Natural killer cell treated with Interleukin-12 subunit alpha and Interleukin-12 subunit beta and Interleukin-15 and Interleukin-18, amount 100 ng/mL, for 72 hours (primary cell): ENCODE measurements around the gene CREBBP. TPM values are rescaled to one million over a fixed set of nuclear protein-coding genes. Genes with fewer than 3 reads are reported as not detected.
"Not testable (repeated sequence)": the region's sequence is repeated elsewhere in the genome, so short reads cannot be mapped to it uniquely, and the experiment has no call there.

Experiments
- ATAC-seq, 2 donors: fragments of 150-1000 bp; cut with Tn5 transposase in 1 of 2; sonication (Bioruptor Pico), chemical (Tn5 transposase) in 1 of 2; 2 replicates each; pipeline ENCODE4 v1.10.0; 2021
- DNase-seq: peaks from one replicate; pipeline ENCODE4 v3.0.0; 2022; ENCODE audit warnings: low spot score
- H3K27ac Mint-ChIP-seq, 2 donors: 1 replicate in 1 of 2; 2 replicates in 1 of 2; pipeline ENCODE4 v1.8.0; 2022; ENCODE audit warnings: mixed read lengths in 2 of 2, mild to moderate bottlenecking in 1 of 2, moderate library complexity in 1 of 2
- H3K27me3 Mint-ChIP-seq, 2 donors: 1 replicate in 1 of 2; 2 replicates in 1 of 2; pipeline ENCODE4 v1.8.0; 2022; ENCODE audit warnings: mixed read lengths in 2 of 2
- H3K36me3 Mint-ChIP-seq: one replicate; pipeline ENCODE4 v1.8.0; 2022; ENCODE audit warnings: mixed read lengths
- H3K4me1 Mint-ChIP-seq, 2 donors: 1 replicate in 1 of 2; 2 replicates in 1 of 2; pipeline ENCODE4 v1.8.0; 2022; ENCODE audit warnings: low read depth in 2 of 2, mixed read lengths in 2 of 2, mild to moderate bottlenecking in 1 of 2
- H3K4me3 Mint-ChIP-seq: one replicate; pipeline ENCODE4 v1.8.0; 2022; ENCODE audit warnings: mixed read lengths
- H3K9me3 Mint-ChIP-seq: 2 replicates; pipeline ENCODE4 v1.8.0; 2022; ENCODE audit warnings: mixed read lengths
- total RNA-seq, 2 donors: library from RNA; stranded (reverse); gene quantifications; one replicate each; pipeline ENCODE4 v1.2.3, GENCODE V29; 2022

Gene CREBBP
- total RNA-seq, 2 donors from 2014 or later: 76.2 to 90.3 TPM

DNA sequence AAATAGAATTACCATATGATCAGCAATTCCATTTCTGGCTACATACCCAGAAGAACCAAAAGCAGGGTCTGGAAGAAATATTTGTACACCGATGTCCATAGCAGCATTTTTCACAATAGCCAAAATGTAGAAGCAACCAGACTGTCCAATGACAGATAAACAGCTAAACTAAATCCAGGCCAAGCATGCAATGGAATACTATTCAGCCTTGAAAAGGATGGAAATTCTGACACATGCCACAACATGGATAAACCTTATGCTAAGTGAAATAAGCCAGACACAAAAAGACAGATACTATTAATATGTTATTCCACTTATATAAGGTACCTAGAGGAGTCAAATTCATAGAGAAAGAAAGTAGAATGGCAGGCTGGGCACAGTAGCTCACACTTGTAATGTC is 25.9 kb upstream of the CREBBP start:
- ATAC-seq: no peak
- Mint-ChIP-seq H3K27me3 (peaks cover 0 to 4% of the 10 kb centered on the region in 2 donors), H3K27ac (no peak overlapping the region), H3K4me3 (no peak overlapping the region), H3K9me3 (no peaks in the 10 kb centered on the region), H3K36me3 (no peaks in the 10 kb centered on the region), H3K4me1 (no peaks in the 10 kb centered on the region)
- DNase-seq: no peak

DNA sequence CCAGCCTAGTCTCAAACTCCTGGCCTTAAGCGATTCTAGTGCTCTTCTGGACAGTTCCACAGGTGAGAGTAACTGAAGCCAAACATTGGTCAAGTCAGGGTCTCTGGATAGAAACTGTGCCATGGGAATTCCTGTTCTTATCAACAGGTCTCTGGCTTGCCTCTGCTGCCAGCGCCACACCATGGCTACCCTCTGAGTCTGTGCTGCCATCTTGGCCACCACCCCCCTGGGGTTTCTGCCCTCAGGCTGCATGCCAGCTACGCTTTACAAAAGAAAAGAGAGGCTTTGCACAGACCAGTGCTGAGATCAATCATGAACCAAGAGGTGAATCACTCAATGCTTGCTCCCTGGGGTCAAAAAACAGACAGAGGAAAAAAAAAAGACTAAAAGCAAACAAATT is 24.4 kb upstream of the CREBBP start:
- DNase-seq (no peak), ATAC-seq (no peak)
- peaks cover 0 to 5% of the 10 kb centered on the region in 2 donors for H3K4me1 Mint-ChIP-seq
- H3K27me3 Mint-ChIP-seq: peaks cover 7 to 9% of the 10 kb centered on the region in 2 donors
- no peak overlapping the region for H3K27ac Mint-ChIP-seq
- no peaks in the 10 kb centered on the region for H3K36me3 Mint-ChIP-seq
- no peaks in the 10 kb centered on the region for H3K9me3 Mint-ChIP-seq
- H3K4me3 Mint-ChIP-seq: no peak overlapping the region

DNA sequence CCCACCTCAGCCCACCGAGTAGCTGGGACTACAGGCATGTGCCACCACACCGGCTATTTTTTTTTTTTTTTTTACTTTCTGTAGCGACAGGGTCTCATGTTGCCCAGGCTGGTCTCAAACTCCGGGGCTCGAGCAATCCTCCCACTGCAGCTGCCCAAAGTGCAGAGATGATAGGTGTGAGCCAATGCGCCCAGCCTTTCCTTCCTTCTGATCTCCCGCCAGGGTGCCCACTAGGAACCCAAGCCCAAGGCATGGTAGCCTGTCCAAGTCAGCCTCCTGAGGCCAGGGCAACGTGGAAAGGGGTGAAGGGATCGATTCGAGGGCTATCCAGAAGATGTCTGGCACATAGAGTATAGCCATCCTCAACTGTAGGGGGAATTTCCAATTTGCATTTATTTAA is 9.6 kb upstream of the CREBBP start:
- Mint-ChIP-seq H3K4me1 (no peaks in the 10 kb centered on the region), H3K27ac (no peak overlapping the region), H3K36me3 (no peaks in the 10 kb centered on the region), H3K27me3 (peaks cover 25 to 34% of the 10 kb centered on the region in 2 donors), H3K9me3 (no peaks in the 10 kb centered on the region), H3K4me3 (no peak overlapping the region)
- ATAC-seq (no peak), DNase-seq (no peak)

DNA sequence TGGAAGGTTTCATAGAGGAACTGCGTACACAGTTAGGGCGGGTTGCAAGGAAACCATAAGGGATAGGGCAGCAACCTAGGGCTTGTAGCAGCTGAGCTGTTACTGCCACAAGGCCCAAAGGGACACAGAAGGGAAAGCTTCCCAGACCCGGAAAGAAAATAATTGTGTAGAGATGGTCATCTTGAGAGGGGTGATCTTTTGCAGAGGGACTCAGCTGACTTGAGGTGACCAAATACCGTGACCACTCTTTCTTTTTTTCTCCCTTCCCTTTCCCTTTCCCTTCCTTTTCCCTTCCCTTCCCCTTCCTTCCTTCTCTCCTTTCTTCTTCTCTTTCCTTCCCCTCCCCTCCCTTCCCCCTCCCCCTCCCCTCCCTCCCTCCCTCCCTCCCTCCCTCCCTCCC is 8.5 kb upstream of the CREBBP start:
- no peaks in the 10 kb centered on the region for H3K36me3 Mint-ChIP-seq
- no peak overlapping the region for H3K27ac Mint-ChIP-seq
- ATAC-seq (no peak), DNase-seq (no peak)
- no peak overlapping the region for H3K4me3 Mint-ChIP-seq
- no peaks in the 10 kb centered on the region for H3K4me1 Mint-ChIP-seq
- H3K9me3 Mint-ChIP-seq: no peaks in the 10 kb centered on the region
- H3K27me3 Mint-ChIP-seq: peaks cover 24 to 34% of the 10 kb centered on the region in 2 donors

DNA sequence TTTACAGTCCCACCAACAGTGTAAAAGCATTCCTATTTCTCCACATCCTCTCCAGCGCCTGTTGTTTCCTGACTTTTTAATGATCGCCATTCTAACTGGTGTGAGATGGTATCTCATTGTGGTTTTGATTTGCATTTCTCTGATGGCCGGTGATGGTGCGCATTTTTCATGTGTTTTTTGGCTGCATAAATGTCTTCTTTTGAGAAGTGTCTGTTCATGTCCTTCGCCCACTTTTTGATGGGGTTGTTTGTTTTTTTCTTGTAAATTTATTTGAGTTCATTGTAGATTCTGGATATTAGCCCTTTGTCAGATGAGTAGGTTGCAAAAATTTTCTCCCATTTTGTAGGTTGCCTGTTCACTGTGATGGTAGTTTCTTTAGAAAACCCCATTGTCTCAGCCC is 5.5 kb upstream of the CREBBP start:
- peaks cover 9 to 10% of the 10 kb centered on the region in 2 donors for H3K4me1 Mint-ChIP-seq

DNA sequence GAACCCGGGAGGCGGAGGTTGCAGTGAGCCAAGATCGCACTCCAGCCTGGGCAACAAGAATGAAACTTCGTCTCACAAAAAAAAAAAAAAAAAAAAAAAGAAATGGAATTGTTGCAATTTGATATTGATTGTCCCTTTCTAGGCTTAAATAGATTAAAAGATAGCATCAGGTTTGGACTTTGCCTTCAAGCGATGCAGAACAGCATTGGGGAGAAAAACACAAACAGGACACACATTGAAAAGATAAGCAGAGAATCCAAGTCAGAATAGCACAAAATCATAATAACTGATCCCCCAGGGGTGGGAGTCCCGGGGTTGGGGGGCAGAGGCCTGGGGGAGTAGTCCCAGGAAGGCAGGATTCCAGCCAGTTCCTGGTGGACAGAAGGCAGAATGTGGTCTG is 3.9 kb upstream of the CREBBP start:
- Mint-ChIP-seq H3K27me3 (peaks cover 20% of the 10 kb centered on the region in 2 donors), H3K9me3 (no peaks in the 10 kb centered on the region), H3K27ac (no peak overlapping the region), H3K36me3 (no peaks in the 10 kb centered on the region), H3K4me3 (no peak overlapping the region), H3K4me1 (peaks cover 9 to 10% of the 10 kb centered on the region in 2 donors)
- ATAC-seq (no peak), DNase-seq (no peak)

More for the DNA sequence above, 5.5 kb upstream of the CREBBP start:
- not testable (repeated sequence) for DNase-seq, H3K36me3 Mint-ChIP-seq, H3K9me3 Mint-ChIP-seq, ATAC-seq, H3K27ac Mint-ChIP-seq, H3K4me3 Mint-ChIP-seq
- peaks cover 24 to 29% of the 10 kb centered on the region in 2 donors for H3K27me3 Mint-ChIP-seq

DNA sequence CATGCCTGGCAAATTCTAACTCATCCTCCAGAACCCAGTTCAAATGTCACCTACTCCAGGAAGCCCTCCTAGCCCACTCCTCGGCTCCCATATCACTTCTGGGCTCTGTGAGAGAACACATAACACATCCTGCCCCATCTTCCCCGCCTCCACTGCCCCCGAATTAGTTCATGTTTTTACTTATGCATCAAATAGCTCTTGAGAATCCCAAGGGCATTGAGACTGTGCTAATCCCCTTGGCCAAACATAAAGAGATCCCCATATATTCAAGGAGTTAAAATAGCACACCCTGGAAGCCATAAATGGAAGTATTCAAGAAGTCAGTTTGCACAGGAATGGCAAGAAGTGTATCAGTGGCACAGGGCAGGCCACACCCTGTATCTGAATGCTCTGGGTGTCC is 2.0 kb upstream of the CREBBP start:
- Mint-ChIP-seq H3K27ac (peak overlapping the region; percentile 78 to 86), H3K27me3 (peaks cover 8 to 11% of the 10 kb centered on the region in 2 donors), H3K9me3 (no peaks in the 10 kb centered on the region), H3K36me3 (peaks cover 18% of the 10 kb centered on the region), H3K4me1 (peaks cover 28 to 29% of the 10 kb centered on the region in 2 donors), H3K4me3 (peak overlapping the region; percentile 77)
- no peak for DNase-seq
- ATAC-seq: no peak

DNA sequence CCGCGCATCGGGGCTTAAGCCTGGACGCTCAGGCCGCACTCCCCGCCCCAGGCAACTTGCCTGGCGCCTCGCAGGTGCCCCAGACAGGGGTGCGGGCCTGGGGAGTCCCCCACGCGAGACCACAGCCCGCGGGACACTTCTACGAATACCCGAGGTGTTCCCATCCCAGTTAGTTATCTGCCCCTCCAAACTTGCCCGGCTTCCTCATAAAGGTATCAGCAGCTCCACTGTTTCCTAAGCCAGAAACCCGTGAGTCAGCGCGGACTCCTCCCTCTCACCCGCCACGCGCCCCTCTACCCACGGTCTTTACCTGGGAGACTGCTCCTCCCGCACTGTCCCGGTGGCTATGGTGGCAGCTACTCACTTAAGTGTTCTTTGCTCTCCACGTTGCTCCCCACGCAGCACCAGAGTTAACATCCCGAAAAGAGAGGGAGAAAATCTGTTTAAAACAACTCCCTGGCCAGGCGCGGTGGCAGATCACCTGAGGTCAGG is 1.0 kb upstream of the CREBBP start:
- peaks cover 8 to 11% of the 10 kb centered on the region in 2 donors for H3K27me3 Mint-ChIP-seq
- peak overlapping the region; percentile 78 to 86 for H3K27ac Mint-ChIP-seq
- peaks cover 38 to 39% of the 10 kb centered on the region in 2 donors for H3K4me1 Mint-ChIP-seq
- no peak for ATAC-seq
- H3K9me3 Mint-ChIP-seq: no peaks in the 10 kb centered on the region
- peak overlapping the region; percentile 77 for H3K4me3 Mint-ChIP-seq
- no peak for DNase-seq
- peaks cover 18% of the 10 kb centered on the region for H3K36me3 Mint-ChIP-seq

DNA sequence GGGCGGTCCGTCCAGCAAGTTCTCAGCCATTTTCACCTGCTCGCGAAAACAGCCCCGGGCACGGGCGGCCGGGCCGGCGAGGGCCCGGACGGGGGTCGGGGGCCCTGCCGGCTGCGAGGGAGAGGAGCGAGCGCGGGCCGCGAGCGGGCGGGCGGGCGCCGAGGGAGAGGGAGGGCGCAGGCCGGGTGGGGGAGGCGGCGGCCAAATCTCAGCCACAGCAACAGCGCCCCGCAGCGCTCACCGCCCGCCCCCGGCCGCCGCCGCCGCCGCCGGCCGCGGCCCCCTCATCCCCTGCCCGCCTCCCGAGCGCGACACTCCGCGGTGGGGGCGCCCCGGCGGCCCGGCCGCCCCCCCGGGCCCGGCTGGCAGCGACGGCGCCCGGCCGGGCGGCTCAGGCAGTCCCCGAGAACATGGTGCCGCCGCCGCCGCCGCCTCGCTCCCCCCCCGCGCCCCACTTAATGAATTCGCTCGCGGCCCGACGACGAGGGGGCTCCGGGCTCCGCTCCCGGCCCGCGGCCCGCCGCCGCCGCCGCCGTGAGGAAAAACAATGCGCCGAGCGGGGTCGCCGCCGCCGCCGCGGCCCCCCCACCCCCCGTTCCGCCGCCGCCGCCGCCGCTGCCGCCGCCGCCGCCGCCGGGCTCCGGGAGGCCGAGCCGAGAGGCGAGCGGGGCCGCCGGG is 487 bp downstream of the CREBBP start:
- peaks cover 48 to 50% of the 10 kb centered on the region in 2 donors for H3K4me1 Mint-ChIP-seq
- H3K27me3 Mint-ChIP-seq: peaks cover 8 to 11% of the 10 kb centered on the region in 2 donors
- peaks cover 18% of the 10 kb centered on the region for H3K36me3 Mint-ChIP-seq
- ATAC-seq (peak; percentile 80 to 86), DNase-seq (peak; percentile 83)
- no peak overlapping the region for H3K27ac Mint-ChIP-seq
- no peaks in the 10 kb centered on the region for H3K9me3 Mint-ChIP-seq
- peak overlapping the region; percentile 98 for H3K4me3 Mint-ChIP-seq

DNA sequence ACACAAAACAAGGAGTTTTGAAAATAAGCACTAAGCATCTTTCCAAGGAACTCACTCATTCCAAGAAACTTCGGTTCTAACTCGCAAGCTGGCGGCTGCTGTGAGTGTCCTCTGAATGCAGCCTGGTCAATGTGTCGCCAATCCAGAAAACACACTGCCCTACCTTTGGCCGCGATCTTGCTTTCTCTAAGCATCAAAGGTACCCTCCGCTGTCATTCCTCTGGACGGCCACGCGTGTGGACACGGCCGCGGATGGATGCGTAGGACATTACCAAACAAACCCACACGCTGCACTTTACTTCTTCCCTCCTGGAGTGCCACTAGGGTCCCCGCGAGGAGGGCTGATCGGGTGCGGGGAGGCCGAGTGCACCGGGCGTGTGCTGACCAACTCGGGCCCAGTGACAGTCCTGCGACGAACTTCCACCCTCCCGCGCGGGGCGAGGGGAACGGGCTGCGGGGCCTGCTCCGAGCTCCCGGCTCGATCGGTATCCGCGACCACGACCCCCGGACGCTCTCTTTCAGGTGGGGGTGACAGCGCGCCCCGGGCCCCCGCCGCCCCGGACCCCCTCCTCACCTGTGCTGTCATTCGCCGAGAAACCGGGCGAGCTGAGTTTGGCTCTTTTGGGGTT is 1.1 kb downstream of the CREBBP start:
- no peak for DNase-seq
- peak in 1 of 2 donors; percentile 34 for ATAC-seq
- peak overlapping the region; percentile 98 for H3K4me3 Mint-ChIP-seq
- H3K36me3 Mint-ChIP-seq: peaks cover 18% of the 10 kb centered on the region
- H3K9me3 Mint-ChIP-seq: no peaks in the 10 kb centered on the region
- H3K4me1 Mint-ChIP-seq: peaks cover 53 to 56% of the 10 kb centered on the region in 2 donors
- H3K27ac Mint-ChIP-seq: peak overlapping the region; percentile 60 to 81
- H3K27me3 Mint-ChIP-seq: peaks cover 8 to 11% of the 10 kb centered on the region in 2 donors

DNA sequence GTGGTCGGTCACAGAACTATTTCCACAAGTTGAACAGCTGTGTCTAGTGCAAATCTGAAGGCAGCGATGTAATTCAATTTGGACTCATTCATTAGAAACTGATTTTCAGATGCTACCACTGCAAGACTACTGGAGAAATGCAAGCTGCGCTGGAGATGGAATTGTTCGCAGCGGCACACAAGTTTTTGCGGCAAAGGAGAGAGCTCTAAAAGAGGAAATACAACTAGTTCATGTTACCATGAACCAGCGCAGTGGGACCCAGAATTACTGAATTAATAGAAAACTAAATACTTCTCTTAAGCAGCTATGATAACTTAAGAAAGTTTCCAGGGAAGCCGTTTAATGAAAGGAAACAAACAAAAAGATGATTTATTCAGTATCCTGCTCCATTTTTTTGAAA is 1.9 kb downstream of the CREBBP start:
- peak overlapping the region; percentile 60 to 81 for H3K27ac Mint-ChIP-seq
- H3K4me3 Mint-ChIP-seq: peak overlapping the region; percentile 98
- peaks cover 18% of the 10 kb centered on the region for H3K36me3 Mint-ChIP-seq
- ATAC-seq (no peak), DNase-seq (no peak)
- peaks cover 59 to 60% of the 10 kb centered on the region in 2 donors for H3K4me1 Mint-ChIP-seq
- H3K9me3 Mint-ChIP-seq: no peaks in the 10 kb centered on the region
- peaks cover 8 to 11% of the 10 kb centered on the region in 2 donors for H3K27me3 Mint-ChIP-seq

DNA sequence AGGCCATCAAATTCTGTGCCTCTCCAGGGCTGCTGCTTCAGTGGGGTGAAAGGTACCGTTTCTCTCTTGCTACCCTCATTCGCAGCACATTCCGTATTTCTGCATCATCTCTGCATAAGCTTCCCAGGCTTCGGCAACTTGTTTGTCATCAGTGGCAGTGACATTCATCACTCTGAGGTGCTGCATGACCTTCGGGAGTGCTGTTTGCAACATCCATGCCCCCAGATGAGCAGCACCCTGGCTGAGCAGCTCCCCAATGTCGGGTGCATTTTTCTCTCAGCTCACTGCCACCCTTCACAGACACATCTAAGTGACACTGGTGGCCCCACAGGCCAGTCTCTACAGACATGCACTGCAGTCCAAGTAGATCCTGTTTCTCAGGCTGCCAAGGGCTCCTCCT is 3.8 kb downstream of the CREBBP start:
- Mint-ChIP-seq H3K4me1 (peaks cover 62 to 69% of the 10 kb centered on the region in 2 donors), H3K4me3 (no peak overlapping the region), H3K27ac (no peak overlapping the region), H3K9me3 (no peaks in the 10 kb centered on the region), H3K36me3 (peaks cover 18% of the 10 kb centered on the region), H3K27me3 (peaks cover 0 to 1% of the 10 kb centered on the region in 2 donors)
- no peak for DNase-seq
- ATAC-seq: no peak

DNA sequence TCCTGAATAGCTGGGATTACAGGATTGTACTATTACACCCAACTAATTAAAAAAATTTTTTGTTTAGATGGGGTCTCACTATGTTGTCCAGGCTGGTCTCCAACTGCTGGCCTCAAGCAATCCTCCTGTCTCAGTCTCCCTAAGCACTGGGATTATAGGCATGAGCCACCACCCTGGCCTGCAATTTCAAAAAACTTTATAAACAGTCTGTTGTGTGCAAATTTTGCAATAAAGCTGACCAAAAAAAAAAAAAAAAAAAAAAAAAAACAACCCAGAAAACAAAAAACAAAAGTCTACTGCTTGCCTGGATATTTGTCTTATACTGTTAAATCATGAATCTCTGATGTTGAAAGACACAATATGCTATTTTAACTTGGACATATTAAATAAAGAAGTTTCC is 4.4 kb downstream of the CREBBP start:
- no peak overlapping the region for H3K4me3 Mint-ChIP-seq
- ATAC-seq (no peak), DNase-seq (no peak)
- no peaks in the 10 kb centered on the region for H3K27me3 Mint-ChIP-seq
- H3K4me1 Mint-ChIP-seq: peaks cover 66 to 73% of the 10 kb centered on the region in 2 donors
- H3K27ac Mint-ChIP-seq: no peak overlapping the region
- H3K36me3 Mint-ChIP-seq: peaks cover 18% of the 10 kb centered on the region
- no peaks in the 10 kb centered on the region for H3K9me3 Mint-ChIP-seq
